Right forelimb (tissue), 1 donor: ENCODE measurements around the gene RRP36.

ENCODE experiments used
- DNase-seq: peaks from one replicate; pipeline ENCODE4 v3.0.0-alpha.2; 2018

Gene RRP36

GRCh38 chr6:43009124-43009523, 12.3 kb upstream of the RRP36 start:
- DNase-seq = peak; percentile 61

GRCh38 chr6:43011207-43011606, 10.2 kb upstream of the RRP36 start:
- DNase-seq = no peak

- DNase-seq = no peak
Observed at GRCh38 chr6:43012364-43012763, 9.1 kb upstream of the RRP36 start.

DNA sequence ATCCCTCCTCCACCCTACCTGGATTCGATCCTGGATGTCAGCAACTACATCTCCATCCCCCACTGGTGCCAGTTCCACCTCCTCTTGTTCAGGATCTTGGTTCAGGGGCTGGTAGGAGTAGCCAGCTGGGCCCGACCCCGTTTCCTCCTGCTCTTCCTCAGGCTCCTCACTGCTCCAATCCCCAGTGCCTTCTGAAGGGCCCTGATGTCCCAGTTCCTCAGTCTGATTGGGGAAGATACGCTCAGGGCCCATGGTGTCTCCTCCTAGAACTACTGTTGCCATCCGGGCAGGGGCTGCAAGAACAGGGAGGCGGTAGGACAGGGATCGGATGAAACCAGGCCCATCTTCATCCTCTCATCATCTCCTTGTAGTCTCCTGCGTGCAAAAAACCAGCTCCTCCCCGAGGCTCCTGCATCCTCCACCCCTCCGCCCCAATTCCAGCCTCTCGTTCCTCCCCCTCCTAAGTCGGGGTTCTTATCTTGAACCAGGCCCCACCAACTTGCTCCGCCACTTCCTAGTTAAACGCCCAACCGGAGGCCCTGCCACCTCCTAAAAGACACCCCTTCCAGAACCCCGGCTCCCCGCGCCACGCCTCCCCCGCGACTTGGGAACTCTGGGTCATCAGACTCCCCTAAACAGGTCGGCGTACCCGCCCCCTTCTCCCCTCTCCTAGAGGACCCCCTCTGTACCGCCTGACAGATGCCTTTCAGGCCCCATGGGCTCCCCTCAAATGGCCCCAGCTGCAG, 8.2 kb upstream of the RRP36 start:
- no peak for DNase-seq

DNA sequence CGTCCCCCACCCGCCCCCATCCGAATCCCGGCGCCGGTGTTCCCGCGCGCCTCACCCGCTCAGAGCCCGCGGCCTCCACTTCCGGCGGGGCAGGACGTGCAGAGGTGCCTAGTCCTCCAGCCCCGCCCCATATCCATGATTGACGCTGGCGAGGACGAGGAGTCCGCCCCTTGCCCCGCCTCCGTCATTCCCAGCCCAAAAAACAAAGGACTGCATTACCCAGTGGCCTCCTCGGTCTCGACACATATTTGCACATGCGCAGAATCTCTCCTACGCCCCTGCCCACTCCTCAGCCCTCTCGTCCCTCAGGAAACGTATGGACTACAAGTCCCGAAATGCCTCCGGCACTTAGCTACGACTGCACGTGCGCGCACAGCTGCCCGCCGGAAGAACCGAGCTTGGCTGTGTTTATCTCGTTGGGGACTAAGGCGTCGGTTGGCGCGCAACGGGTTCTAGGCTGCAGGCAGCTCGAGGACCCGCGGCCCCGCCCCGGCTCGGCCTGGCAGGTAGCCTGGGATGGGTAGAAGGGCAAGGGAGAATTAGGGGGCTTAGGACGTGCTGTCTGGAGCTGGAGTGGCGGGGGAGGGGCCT, 7.5 kb upstream of the RRP36 start, which contains the start of the genes KLHDC3 and MEA1:
Gene KLHDC3, plus strand, starts transcription at position 407 of the 591 bp plus-strand sequence. CDS start 2,944 bp downstream, outside the sequence.
Gene MEA1, minus strand, starts transcription at position 104 of the 591 bp plus-strand sequence. CDS start 133 bp downstream, outside the sequence.
- peak; percentile 99 for DNase-seq

DNA sequence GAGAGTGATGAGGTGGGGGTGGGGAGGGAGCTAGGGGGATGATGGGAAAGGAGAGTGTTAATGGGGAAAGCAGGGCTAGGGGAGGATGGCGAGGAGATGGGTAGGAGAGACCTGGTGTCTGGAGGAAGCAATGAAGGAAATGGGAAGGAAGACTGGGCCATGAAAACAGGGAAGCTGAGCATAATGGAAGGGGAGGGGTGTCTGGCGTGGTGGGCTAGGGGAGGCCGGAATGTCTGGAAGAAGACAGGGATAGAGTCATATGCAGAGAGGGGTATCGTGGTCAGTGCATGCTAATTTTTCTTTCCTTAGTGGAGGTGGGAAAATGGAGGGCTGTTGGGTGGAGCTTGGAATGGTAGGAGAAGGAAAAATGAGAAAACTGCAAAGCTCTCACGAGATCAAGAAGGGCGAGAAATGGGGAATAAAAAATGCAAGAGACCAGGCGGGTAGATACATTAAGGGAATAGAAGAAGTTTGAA, 7.0 kb upstream of the RRP36 start:
- DNase-seq = no peak

DNA sequence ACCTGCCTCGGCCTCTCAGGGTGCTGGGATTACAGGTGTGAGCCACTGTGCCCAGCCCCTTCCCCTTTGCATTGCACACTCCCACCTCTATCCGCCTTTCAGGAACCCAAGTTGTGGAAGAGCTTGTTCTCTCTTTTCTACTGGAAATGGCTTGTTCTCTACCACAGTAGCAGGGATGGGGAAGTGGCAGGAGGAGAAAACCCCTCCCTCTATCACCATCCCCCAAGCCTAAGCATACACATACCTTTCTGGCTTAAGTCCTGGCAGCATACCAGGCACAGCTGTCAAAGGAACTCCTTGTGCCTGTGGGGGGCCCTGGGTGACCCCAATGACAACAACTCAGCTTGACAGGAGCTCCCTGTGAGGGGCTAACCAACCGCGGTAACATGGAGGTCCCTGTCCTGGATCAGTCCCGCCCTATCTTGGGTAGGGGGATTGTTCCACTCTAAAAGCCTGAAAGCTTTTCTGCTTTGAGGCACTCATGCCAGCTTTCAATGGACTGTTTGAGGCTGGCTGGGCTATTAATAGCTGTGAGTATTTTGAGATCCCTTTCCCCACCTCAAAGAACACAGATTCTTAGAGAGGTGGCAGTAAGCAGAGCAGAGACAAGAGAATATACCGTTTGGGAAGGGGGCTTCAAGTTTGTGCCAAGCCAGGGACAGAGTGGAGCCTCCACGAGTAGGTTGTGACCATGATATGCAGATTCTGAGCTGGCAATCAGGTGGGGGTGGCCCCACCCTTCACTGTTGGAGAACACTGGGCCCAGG, 5.1 kb upstream of the RRP36 start:
- DNase-seq = no peak

DNA sequence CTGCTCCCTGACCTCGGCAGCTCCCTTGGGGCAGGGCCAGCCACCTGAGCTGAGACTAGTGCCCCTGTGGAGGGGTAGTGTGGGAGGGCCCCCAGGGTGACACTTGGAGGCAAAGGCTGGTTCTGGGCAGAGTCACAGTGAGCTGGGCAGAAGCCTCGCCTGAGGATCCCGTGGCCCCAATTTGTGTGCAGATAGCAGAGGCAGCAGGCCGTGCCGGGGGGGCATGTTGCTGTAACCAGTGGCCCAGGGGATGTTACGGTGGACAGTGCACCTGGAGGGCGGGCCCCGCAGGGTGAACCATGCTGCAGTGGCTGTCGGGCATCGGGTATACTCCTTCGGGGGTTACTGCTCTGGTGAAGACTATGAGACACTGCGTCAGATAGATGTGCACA, 4.5 kb upstream of the RRP36 start:
- DNase-seq = no peak

- no peak for DNase-seq
Observed at GRCh38 chr6:43019152-43019551, 2.3 kb upstream of the RRP36 start.

DNA sequence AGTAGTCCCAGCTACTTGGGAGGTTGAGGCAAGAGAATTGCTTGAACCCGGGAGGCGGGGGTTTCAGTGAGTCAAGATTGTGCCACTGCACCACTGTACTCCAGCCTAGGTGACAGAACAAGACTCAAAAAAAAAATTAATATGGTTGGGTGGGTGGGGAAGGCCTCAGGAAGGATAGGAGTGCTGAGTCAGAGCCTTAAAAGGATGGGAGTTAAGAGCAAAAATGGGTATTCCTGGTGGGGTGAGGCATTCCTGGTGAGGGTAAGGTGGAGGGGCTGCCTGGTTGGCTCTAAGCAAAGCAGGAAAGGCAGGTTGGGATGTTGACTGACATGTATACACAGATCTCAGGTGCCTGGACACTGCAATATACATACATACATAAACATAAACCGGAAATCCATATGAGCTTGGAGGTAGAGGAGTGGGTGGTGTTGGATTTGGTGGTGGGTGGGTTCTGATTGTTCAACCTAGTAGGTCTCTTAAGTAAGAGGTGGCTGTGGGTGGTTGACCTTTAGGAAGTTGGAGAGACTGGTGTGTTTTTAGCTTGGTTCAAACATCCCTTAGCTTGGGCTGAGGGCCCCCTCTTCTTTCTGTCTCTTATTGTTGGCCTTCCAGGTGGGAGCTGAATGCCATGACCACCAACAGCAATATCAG, 1.2 kb upstream of the RRP36 start:
- DNase-seq = no peak

DNA sequence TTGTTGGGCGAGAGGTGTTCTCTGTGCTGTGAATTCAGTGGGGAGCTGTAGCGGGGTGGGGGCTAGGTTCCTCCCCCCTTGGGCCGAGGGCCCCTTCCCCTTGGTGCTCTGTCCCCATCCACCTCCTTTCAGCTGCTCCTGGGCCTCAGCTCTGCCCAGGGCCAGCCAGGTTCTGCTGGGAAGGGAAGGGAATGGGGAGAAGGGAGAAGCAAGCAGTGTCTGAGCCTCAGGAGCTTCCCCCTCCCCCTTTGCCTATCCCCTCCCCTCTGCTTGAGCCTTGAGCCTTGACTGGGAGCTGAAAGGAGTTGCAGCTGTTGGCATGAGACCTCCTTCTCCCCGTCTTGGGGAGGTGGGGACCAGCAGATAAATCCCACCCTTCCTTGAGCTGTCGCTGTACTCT, 576 bp upstream of the RRP36 start:
- DNase-seq = no peak

DNA sequence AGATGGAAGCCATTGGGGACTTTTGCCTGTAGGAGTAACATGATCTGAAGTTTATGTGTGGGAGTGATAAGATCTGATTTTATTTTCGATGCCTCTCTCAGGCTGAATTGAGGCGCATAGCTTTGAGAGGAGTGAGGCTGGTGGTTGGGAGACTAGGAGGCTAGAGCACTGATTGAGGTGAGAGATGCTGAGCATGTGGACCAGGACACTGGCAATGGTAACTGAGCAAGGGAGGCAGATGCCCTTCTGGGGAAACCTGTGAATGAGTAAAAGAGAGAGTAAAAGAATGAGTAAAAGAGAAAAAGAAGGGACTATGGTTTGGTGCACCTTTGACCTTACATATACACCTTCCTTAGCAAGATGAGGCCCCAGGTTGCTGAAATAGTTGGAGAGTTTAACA, 3.0 kb downstream of the RRP36 start:
- DNase-seq = no peak

DNA sequence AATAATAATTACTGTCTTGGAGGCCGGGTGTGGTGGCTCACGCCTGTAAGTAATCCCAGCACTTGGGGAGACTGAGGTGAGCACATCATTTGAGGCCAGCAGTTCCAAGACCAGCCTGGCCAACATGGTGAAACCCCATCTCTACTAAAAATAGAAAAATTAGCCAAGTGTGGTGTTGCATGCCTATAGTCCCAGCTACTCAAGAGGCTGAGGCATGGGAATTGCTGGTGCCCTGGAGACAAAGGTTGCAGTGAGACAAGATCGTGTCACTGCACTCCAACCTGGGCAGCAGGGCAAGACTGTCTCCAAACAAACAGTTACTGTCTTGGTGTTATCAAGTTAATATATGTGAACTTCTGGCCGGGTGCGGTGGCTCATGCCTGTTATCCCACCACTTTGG, 4.9 kb downstream of the RRP36 start:
- no peak for DNase-seq

- no peak for DNase-seq
Observed at GRCh38 chr6:43029120-43029519, 7.7 kb downstream of the RRP36 start.

DNA sequence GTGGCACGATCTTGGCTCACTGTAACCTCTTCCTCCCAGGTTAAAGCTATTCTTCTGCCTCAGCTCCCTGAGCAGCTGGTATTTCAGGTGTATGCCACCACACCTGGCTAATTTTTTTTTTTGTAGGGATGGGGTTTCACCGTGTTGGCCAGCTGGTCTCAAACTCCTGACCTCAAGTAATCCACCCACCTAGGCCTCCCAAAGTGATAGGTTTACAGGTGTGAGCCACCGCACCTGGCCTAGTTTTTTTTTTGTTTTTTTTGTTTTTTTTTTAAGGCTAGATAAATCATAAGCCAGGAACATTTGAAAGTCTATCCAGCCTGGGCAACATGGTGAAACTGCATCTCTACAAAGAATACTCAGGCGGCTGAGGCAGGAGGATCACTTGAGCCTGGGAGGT, 10.9 kb downstream of the RRP36 start:
- no peak for DNase-seq

DNA sequence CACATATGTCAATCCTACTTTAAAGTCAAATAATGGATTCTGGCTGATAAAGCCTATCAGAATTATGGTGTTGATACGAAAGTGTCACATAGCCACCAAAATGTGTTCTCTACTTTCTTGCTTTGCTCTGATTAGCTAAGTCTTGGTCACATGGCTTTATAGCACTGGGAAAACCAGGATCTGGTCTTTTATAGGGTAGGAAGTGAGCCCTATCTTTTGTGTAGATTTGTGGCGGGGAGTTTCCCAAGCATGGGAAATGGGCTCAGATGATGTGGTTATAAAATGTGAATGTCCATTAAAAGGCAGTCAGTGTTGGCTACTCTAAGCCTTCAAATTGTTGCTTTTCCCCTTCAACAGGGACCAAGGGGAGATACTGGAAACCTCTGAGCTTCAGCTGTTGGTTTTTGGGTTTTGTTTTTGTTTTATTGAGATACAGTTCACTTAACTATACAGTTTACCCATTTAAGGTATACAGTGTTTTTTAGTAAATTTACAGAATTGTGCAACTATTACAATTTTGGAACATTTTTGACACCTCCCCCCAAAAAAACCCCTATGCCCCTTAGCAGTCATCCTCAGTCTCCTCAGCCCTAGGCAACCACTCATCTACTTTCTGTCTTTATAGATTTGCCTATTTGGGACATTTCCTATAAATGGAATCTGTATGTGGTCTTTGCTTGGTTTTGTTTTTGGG, 12.2 kb downstream of the RRP36 start:
- DNase-seq = no peak

DNA sequence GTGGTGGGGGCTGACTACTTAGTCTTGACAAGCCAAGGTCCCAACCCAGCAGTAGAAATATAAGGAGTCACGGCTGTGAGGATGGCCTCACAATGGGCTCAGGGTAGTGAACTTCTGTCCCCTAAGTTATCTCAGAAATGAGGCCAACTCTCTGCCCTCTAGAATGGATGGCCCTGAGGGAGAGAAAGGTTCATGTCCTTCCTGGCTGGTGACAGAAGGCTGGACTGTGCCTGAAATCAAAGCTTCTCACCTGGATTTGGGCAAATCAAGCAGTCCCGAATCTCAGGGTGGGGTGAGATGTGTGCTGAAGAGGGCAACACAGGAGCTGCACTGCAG, 12.7 kb downstream of the RRP36 start:
- DNase-seq = no peak

DNA sequence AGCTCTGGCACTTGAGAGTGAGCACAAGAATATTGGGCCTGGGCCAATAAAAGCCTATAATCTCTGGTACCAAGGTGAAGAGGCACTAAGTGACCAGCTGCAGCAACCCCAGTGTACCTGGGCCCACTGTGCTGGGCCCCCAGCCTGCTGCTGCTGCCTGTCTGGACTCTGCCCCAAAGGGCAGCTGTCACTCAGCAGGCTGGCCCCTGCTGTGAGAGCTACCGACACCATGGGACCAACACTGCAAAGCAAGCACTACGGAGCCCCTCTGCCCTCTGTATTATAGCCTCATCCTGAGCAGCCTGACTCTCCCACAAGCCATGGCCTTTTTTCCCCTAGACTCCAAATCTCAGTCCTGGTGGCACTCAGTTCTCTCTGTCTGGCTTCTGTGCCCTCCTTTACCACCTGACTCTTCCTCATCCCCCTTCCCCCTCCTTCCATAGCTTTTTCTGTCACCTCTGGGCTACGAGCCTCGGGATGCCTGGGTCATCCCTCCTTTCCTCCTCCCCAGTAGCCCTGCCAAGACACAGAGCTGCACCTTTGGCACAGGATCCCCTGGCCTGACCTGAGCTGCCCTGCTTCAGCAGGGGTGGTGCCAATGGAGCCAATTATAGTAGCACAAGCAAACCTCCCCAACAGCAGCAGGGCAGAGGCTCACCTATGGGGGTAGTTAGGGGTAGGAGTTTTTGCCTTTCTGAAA, 14.2 kb downstream of the RRP36 start:
- no peak for DNase-seq

DNA sequence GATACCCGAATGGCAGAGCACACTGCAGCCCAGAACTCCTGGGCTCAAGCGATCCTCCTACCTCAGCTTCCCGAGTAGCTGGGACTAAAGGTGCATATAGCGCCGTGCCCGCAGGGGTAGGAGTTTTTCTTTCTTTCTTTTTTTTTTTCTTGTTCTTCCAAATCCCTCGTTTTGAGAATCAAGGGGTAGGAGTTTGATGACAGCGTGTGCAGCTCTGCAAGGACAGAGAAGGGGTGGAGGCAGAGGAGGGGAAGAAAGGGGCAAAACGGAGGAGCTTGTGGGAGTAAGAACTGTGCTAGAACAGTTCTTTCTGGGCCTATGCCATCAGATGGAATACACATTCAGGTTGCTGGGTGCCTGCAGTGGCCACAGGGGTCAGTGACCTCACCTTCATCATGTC, 15.3 kb downstream of the RRP36 start:
- no peak for DNase-seq

- DNase-seq = no peak
Observed at GRCh38 chr6:43037197-43037596, 15.8 kb downstream of the RRP36 start.

DNA sequence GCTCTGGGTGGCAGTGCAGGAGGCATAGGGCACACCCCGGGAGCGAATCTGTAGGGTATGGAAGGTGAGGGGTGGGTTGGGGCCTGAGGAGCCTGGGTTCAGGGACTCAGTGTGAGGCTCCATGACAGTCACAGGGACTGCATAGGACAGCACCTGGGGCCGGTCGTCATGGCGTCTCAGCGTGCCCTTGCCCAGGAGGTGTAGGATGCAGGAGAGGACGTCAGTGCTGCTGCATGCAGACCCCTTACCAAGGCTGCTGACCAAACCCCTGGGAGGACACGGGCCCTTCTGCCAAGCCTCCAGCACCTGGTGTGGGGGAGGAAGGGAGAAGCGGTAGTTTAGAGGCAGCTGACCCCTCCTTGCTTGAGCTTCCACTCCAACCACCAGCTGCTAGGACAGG, 16.3 kb downstream of the RRP36 start:
- no peak for DNase-seq

DNA sequence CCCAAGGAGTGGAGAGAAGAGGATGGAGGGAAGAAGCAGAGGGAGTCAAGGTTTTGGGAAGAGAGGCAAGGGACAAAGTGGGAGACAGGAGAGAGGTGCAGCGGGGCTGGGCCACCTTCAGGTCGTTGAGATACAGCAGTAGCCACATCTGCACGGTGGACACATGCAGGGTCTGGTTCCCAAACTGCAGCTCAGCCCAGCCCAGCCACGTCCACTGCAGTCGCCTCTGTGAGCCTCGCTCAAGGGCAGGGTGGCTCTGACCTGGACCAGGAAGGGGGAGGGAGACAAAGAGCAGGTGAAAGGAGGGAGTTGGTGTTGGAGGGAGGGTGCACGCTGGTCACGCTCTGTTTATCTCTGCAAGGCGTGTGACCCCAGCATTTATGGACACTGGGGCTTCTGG, 17.3 kb downstream of the RRP36 start:
- no peak for DNase-seq
